HUES6 (cell line): ENCODE measurements around the gene PBOV1.

Experiments
- H3K27ac ChIP-seq: 2 replicates; pipeline ENCODE4 v1.7.0; 2013; ENCODE audit warnings: low read depth, mild to moderate bottlenecking, low read length, inconsistent platforms
- H3K27me3 ChIP-seq: 2 replicates; pipeline ENCODE4 v1.6.1; 2013; ENCODE audit warnings: low read length; ENCODE audit not compliant: control insufficient read depth, insufficient read depth
- H3K36me3 ChIP-seq: 2 replicates; pipeline ENCODE4 v1.6.1; 2013; ENCODE audit warnings: low read length; ENCODE audit not compliant: control insufficient read depth, insufficient read depth
- H3K4me1 ChIP-seq: 2 replicates; pipeline ENCODE4 v1.6.1; 2013; ENCODE audit warnings: low read length; ENCODE audit not compliant: control insufficient read depth, insufficient read depth
- H3K4me3 ChIP-seq: 2 replicates; pipeline ENCODE4 v1.5.1; 2013; ENCODE audit warnings: low read depth, low read length
- H3K9ac ChIP-seq: one replicate; pipeline ENCODE4 v1.6.1; 2013; ENCODE audit warnings: mild to moderate bottlenecking, low read length
- H3K9me3 ChIP-seq: 2 replicates; pipeline ENCODE4 v1.6.1; 2013; ENCODE audit warnings: low read depth, low read length; ENCODE audit not compliant: control insufficient read depth, insufficient read depth

Gene PBOV1

GRCh38 chr6:138238368-138238767 is 20.1 kb upstream of the PBOV1 start:
- Histone ChIP-seq H3K4me1 (peaks cover 3% of the 10 kb centered on the region; the same call in 1 of the 2 replicates), H3K9me3 (no peaks in the 10 kb centered on the region), H3K27me3 (no peaks in the 10 kb centered on the region), H3K27ac (no peak overlapping the region), H3K9ac (no peak overlapping the region), H3K4me3 (no peak overlapping the region), H3K36me3 (no peaks in the 10 kb centered on the region)

- Histone ChIP-seq H3K27me3 (no peaks in the 10 kb centered on the region), H3K9ac (no peak overlapping the region), H3K27ac (no peak overlapping the region), H3K4me3 (no peak overlapping the region), H3K4me1 (peaks cover 3% of the 10 kb centered on the region; the same call in 1 of the 2 replicates), H3K36me3 (no peaks in the 10 kb centered on the region), H3K9me3 (no peaks in the 10 kb centered on the region)
These were observed 19.2 kb upstream of the PBOV1 start for GRCh38 chr6:138237463-138237862.

DNA sequence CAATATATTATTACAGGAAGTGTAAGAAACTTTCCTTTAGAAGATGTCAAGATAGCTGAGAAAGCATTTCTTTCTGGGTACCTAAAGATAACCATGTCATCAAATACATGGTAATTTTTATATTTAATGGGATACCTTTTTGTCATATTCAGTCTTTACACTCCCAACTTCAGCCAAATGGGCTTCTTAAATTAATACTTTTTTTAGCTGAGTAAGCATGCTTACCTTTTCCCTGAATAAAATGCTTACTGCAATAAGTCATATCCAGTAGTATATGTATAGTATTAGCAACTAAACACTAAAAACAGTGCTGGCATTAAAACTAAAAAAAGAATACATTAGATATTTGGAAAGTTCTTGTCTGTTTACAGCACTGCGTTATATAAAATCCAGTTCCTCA is 17.4 kb upstream of the PBOV1 start:
- no peak overlapping the region for H3K9ac ChIP-seq
- H3K27ac ChIP-seq, result no peak overlapping the region
- H3K27me3 ChIP-seq, result no peaks in the 10 kb centered on the region
- no peak overlapping the region for H3K4me3 ChIP-seq
- H3K36me3 ChIP-seq, result no peaks in the 10 kb centered on the region
- no peaks in the 10 kb centered on the region for H3K9me3 ChIP-seq
- peaks cover 3% of the 10 kb centered on the region; the same call in 1 of the 2 replicates for H3K4me1 ChIP-seq

- H3K27ac ChIP-seq, result no peak overlapping the region
- H3K4me3 ChIP-seq, result no peak overlapping the region
- H3K9ac ChIP-seq, result no peak overlapping the region
- H3K4me1 ChIP-seq, result no peaks in the 10 kb centered on the region
- no peaks in the 10 kb centered on the region for H3K27me3 ChIP-seq
- no peaks in the 10 kb centered on the region for H3K9me3 ChIP-seq
- H3K36me3 ChIP-seq, result no peaks in the 10 kb centered on the region
These were observed 16.9 kb upstream of the PBOV1 start for GRCh38 chr6:138235205-138235604.

GRCh38 chr6:138234363-138234762 is 16.1 kb upstream of the PBOV1 start:
- H3K27ac ChIP-seq, result no peak overlapping the region
- H3K4me3 ChIP-seq, result no peak overlapping the region
- no peaks in the 10 kb centered on the region for H3K9me3 ChIP-seq
- no peaks in the 10 kb centered on the region for H3K36me3 ChIP-seq
- no peaks in the 10 kb centered on the region for H3K27me3 ChIP-seq
- H3K9ac ChIP-seq, result no peak overlapping the region
- no peaks in the 10 kb centered on the region for H3K4me1 ChIP-seq

DNA sequence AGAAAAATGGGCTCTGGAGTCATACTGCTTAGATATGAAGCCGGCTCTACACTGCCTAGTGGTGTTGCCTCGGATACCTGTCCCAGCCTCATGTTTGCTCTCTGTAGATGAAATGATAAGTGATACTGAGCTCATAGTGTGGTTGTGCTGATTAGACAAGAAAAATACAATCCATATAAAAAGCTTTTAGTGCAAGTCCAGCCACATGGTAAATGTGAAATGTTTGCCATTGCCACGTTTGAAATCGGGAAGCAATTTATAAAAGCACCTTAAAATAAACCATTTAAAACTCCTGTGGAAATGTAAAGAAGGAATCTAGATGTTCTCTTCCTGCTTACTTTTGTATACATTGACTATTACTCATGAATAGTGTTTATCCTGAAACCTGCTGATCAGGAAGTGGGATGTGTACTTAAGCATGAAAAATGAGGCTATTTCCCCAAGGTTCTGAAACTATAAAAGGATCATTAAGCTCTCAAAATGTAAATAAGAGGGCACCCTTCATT is 13.1 kb upstream of the PBOV1 start:
- Histone ChIP-seq H3K27me3 (no peaks in the 10 kb centered on the region), H3K4me1 (no peaks in the 10 kb centered on the region), H3K9me3 (no peaks in the 10 kb centered on the region), H3K36me3 (no peaks in the 10 kb centered on the region), H3K27ac (no peak overlapping the region), H3K4me3 (no peak overlapping the region), H3K9ac (no peak overlapping the region)

DNA sequence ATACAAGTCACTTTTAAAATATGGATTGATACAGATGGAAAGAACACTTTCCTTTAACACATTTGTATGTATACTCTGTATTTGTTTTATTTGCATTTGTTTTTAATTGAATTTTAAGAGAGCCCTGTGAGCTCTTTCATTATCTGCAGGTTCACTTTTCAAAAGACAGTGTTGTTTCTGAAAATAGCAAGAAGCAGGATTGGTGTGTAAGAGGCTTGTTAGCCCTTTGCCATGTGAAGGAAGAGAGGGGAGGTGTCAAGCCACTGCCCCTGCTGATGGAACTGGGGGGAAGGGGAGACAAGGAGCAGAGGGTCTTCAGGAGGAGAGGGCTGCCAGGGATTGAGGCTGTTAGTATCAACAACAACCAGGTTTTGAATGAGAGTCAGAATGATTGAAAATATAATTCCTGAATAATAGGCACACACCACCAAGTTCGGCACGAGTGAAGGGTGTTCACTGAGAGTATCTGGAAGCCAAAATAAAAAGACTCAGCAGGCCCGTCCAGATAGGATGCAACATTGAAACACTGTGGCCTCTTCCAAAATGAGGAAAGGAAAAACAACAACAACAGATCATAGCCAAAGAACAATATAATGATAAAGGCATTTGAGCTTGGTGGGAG is 12.6 kb upstream of the PBOV1 start:
- Histone ChIP-seq H3K4me3 (no peak overlapping the region), H3K27me3 (no peaks in the 10 kb centered on the region), H3K9me3 (no peaks in the 10 kb centered on the region), H3K36me3 (no peaks in the 10 kb centered on the region), H3K27ac (no peak overlapping the region), H3K4me1 (no peaks in the 10 kb centered on the region), H3K9ac (no peak overlapping the region)

DNA sequence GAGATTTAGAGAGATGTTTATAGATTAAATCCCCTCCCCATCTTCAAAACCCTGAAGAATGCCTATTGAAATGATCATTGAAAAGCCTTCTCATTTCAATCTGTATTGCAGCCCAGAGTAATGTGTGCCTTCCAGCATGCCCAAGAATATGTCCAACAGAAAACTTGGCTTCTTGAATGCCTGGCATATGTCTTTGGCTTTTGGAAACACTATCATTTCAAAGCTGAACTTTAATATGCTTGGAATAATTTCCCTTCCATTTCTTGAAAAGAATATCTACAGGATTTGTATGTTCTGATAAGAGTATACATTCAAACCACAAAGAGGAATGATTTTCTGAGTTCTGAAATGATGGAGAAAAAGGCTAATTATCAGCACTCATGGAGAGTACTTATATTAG is 11.9 kb upstream of the PBOV1 start:
- Histone ChIP-seq H3K9me3 (no peaks in the 10 kb centered on the region), H3K36me3 (no peaks in the 10 kb centered on the region), H3K27ac (no peak overlapping the region), H3K4me1 (no peaks in the 10 kb centered on the region), H3K9ac (no peak overlapping the region), H3K27me3 (no peaks in the 10 kb centered on the region), H3K4me3 (no peak overlapping the region)

DNA sequence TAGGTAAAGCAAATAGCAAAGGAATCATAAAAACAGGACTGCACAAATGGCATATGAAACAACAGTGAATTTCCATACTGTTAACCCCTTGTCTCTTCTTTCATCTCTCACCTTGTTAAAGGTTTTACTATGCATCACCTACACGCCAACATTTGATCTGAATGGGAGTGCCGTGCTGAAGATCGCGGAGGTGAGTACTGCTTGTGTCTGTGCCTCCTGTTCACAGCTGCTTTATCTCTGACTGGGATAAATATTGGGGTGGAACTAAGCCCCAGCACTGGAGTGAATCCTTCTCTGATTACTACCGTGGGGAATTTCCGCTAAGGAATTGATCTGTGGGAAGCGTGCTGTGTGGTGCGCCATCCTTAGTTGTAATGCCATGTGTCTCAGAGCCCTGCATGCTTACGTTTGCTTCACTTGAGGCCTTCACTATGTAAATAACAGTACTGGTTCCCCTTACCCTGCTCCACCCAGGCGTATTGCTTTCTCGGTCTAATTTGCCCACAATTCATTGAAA is 11.4 kb upstream of the PBOV1 start:
- H3K9ac ChIP-seq, result no peak overlapping the region
- no peak overlapping the region for H3K27ac ChIP-seq
- H3K36me3 ChIP-seq, result no peaks in the 10 kb centered on the region
- no peaks in the 10 kb centered on the region for H3K27me3 ChIP-seq
- no peaks in the 10 kb centered on the region for H3K4me1 ChIP-seq
- H3K9me3 ChIP-seq, result no peaks in the 10 kb centered on the region
- H3K4me3 ChIP-seq, result no peak overlapping the region

- no peak overlapping the region for H3K27ac ChIP-seq
- H3K9me3 ChIP-seq, result no peaks in the 10 kb centered on the region
- H3K36me3 ChIP-seq, result no peaks in the 10 kb centered on the region
- H3K4me3 ChIP-seq, result no peak overlapping the region
- H3K9ac ChIP-seq, result no peak overlapping the region
- H3K4me1 ChIP-seq, result no peaks in the 10 kb centered on the region
- H3K27me3 ChIP-seq, result no peaks in the 10 kb centered on the region
These were observed 10.8 kb upstream of the PBOV1 start for GRCh38 chr6:138229072-138229471.

- H3K4me1 ChIP-seq, result peaks cover 5% of the 10 kb centered on the region
- no peaks in the 10 kb centered on the region for H3K36me3 ChIP-seq
- no peak overlapping the region for H3K27ac ChIP-seq
- no peak overlapping the region for H3K9ac ChIP-seq
- H3K4me3 ChIP-seq, result no peak overlapping the region
- H3K9me3 ChIP-seq, result no peaks in the 10 kb centered on the region
- no peaks in the 10 kb centered on the region for H3K27me3 ChIP-seq
These were observed 9.1 kb upstream of the PBOV1 start for GRCh38 chr6:138227316-138227781.
